RWPE1 (cell line): Measurements from ENCODE around the gene DNAJC12.
"Not testable (repeated sequence)": the region's sequence is repeated elsewhere in the genome, so short reads cannot be mapped to it uniquely, and the experiment has no call there.

Experiments
- CTCF ChIA-PET: fragments of 350-600 bp; sonication (Branson Sonifier 250); formaldehyde crosslinking; extraction: SDS; loops from one replicate; lab custom pipeline; 2021; lab: Yijun Ruan, JAX
- POLR2A ChIA-PET: fragments of 400-600 bp; formaldehyde crosslinking; extraction: SDS; loops from one replicate; lab custom pipeline; 2020; ENCODE audit warnings: antibody characterized with exemption; ENCODE audit not compliant: low non-redundant PET; lab: Yijun Ruan, JAX
- DNase-seq: peaks from one replicate; pipeline ENCODE4 v3.0.0; 2012; ENCODE audit warnings: low spot score
- H3K27ac ChIP-seq: fragments of 450-650 bp; 2 replicates; pipeline ENCODE4 v1.5.1; 2017
- TF ChIP-seq, protein P1 (sequence below): fragments of 450-650 bp; conservative IDR thresholded peaks from 2 replicates; pipeline ENCODE4 v1.5.1; 2017; ENCODE audit warnings: low read depth, mild to moderate bottlenecking

The DNAJC12 gene

DNA sequence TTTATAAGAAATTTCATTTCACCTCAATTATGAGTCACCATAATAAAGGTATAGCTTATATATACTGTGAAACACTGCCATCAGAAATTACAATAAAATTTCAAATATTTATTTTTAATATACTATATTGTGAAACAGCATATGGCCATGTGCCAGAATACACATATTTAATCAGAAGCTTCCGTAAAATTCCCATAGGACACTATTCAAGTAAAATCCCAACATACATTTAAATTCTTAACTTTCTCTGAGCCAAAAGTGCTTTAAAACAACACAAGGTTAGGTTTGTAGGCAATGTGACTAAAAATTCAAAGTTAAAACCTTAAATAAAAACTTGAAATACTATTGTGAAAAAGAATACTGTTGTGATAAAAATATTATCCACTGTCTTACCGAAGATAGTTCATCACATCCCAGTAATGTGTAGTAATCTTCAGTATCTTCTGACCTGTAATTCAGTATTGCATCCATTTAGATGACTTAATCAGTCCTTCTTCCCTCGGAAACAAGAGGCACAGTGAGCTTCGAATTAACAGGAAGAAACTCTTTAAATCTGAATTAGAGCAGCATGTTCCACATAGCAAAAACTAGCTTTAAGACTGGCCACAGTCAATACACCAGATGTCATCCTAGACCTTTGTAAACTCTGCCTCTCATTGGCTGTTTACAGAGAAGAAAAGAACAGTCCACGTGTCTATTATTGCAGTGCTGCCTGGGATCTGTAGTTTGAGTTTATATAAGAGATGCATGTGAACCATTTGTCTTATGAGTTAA, at the start of gene DNAJC12:
TSS of gene DNAJC12 (minus strand) at position 648 of the 774 bp plus-strand sequence. CDS start at position 471, 177 bp downstream.
- H3K27ac ChIP-seq: no peak within 1 kb of the TSS
- TF ChIP-seq, protein P1, sequence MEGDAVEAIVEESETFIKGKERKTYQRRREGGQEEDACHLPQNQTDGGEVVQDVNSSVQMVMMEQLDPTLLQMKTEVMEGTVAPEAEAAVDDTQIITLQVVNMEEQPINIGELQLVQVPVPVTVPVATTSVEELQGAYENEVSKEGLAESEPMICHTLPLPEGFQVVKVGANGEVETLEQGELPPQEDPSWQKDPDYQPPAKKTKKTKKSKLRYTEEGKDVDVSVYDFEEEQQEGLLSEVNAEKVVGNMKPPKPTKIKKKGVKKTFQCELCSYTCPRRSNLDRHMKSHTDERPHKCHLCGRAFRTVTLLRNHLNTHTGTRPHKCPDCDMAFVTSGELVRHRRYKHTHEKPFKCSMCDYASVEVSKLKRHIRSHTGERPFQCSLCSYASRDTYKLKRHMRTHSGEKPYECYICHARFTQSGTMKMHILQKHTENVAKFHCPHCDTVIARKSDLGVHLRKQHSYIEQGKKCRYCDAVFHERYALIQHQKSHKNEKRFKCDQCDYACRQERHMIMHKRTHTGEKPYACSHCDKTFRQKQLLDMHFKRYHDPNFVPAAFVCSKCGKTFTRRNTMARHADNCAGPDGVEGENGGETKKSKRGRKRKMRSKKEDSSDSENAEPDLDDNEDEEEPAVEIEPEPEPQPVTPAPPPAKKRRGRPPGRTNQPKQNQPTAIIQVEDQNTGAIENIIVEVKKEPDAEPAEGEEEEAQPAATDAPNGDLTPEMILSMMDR: no peak
- peak; percentile 73 for DNase-seq
- ChIA-PET POLR2A (interaction anchor here (0.7 kb wide), 1 partner anchor 9 kb away, joined by 3 read pairs; no protein-coding TSS in a partner anchor), CTCF (interaction anchor here (1.0 kb wide), 1 partner anchor 17 kb away, joined by 4 read pairs; no protein-coding TSS in a partner anchor)

DNA sequence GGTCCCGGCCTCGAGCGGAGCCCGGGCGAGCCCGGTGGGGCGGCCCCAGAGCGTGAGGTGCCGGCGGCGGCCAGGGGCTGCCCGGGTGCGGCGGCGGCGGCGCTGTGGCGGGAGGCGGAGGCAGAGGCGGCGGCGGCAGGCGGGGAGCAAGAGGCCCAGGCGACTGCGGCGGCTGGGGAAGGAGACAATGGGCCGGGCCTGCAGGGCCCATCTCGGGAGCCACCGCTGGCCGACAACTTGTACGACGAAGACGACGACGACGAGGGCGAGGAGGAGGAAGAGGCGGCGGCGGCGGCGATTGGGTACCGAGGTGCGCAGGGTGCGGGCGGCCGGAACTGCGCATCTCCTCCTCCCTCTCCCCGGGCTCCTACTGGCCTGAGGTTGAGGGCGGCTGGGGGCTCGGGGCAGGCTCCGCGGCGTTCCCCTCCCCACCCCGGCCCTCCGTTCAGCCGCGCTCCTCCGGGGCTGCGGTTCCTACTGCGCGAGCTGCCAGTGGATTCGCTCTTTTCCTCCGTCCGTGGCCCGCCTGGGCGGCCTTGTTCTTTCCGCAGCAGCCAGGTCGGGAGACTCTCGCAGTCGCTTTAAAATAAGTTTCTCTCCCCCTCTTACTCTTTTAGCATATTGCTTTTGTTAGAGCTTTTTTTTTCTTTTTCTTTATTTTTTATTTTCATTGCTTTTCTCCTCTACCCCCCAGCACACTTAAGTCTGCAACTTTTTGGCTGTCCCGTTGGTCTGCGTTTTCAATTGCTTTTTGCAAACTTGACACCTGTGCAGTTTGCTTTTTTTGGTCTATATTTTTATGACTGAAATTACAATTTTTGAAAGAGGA, 47.1 kb upstream of the DNAJC12 start:
- peak; percentile 70 for DNase-seq
- ChIA-PET CTCF (interaction anchor here (0.6 kb wide), 2 partner anchors 18 to 1010 kb away, joined by 3 read pairs; no protein-coding TSS in a partner anchor), POLR2A (interaction anchor here (0.6 kb wide), 1 partner anchor 67 kb away, joined by 4 read pairs; no protein-coding TSS in a partner anchor)
- peak overlapping the region; percentile 97 for H3K27ac ChIP-seq
- TF ChIP-seq, protein P1: 0 out of 2 replicates have a peak, but pooled peaks have one; percentile 9

DNA sequence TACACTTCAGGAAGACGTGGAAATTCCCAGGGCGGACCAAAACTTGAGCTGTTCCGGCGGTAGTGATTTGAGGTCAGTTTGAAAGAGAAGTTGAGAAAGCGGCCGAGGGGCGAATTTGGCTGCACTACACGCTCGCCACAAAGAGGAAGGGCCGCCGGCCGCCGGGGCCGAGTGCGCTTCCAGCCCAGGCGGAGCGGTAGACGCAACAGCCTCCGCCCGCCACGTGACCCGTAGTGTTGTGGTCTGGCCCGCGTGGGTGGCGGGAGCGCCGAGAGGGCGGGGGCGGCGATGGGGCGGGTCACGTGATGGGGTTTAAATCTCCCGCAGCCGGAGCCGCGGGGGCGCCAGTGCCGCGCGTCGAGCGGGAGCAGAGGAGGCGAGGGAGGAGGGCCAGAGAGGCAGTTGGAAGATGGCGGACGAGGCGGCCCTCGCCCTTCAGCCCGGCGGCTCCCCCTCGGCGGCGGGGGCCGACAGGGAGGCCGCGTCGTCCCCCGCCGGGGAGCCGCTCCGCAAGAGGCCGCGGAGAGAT, 46.4 kb upstream of the DNAJC12 start, which contains the start of gene SIRT1:
TSS of gene SIRT1 (plus strand) at position 344 of the 529 bp plus-strand sequence. CDS start at position 410, 66 bp downstream.
- peak within 1 kb of the TSS; percentile 97 for H3K27ac ChIP-seq
- CTCF ChIA-PET: no interaction called here
- POLR2A ChIA-PET: interaction anchor here (0.6 kb wide), 1 partner anchor 19 kb away, joined by 3 read pairs; no protein-coding TSS in a partner anchor
- TF ChIP-seq, protein P1: no peak
- DNase-seq: peak; percentile 96

DNA sequence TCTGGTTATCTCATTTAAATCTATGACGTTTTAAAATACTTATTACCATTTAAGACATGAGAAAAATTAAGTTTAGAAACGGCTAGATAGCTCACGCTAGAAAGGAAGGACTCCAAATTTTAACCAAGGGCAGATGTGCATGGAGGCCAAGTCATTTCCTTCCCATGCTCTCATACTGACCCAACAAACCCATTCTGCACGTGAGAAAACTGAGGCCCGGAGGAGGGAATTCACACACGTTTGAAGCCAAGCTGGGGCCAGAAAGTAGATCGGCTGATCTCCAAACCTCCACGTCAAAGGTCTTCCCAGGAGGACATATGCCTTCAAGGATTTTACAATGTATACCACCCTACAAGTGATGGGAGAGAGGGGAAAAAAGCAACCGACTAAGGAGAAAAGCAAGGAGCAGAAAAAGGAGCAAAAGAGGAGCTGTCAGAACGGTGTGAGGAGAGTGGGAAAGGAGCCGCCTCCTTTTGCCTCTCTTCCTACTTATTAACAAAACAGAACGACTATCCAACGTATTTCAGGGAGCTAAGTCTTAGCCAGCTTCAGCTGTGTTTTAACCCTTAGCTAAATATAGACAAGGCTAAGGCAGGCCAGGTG, 45.8 kb upstream of the DNAJC12 start:
- no peak for DNase-seq
- POLR2A ChIA-PET: interaction anchor here (0.6 kb wide), 1 partner anchor 20 kb away, joined by 3 read pairs; no protein-coding TSS in a partner anchor
- TF ChIP-seq, protein P1: no peak
- peak overlapping the region; percentile 97 for H3K27ac ChIP-seq
- CTCF ChIA-PET: no interaction called here

DNA sequence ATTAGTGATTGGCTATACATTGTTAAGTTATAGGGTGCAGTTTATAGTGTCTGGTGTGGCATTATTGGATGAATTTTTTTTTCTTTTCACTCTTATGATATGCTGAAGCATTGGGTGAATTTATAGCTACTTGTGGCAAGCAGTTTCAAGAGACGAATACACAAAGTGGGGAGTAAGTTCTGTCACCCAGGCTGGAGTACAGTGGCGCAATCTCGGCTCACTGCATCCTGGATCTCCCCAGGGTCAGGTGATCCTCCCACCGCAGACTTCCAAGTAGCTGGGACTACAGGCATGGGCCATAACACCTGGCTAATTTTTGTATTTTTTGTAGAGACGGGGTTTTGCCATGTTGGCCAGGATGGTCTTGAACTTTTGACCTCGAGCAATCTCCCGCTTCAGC, 40.1 kb upstream of the DNAJC12 start:
- TF ChIP-seq, protein P1: no peak
- H3K27ac ChIP-seq: no peak overlapping the region
- POLR2A ChIA-PET: interaction anchor here (0.6 kb wide), 1 partner anchor 146 kb away, joined by 5 read pairs; no protein-coding TSS in a partner anchor
- no peak for DNase-seq
- CTCF ChIA-PET: interaction anchor here (0.6 kb wide), 2 partner anchors 305 to 332 kb away, joined by 3 to 4 read pairs; no protein-coding TSS in a partner anchor

DNA sequence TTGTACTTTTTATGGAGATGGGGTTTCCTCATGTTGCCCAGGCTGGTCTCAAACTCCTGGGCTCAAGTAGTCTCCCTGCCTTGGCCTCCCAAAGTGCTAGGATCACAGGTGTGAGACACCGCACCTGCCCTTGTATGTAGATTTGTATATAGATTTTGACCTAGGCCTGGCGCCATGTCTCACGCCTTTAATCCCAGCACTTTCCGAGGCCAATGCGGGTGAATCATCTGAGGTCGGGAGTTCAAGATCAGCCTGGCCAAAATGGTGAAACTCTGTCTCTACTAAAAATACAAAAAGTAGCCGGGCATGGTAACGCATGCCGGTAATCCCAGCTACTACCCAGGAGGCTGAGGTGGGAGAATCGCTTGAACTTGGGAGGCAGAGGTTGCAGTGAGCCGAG, 39.4 kb upstream of the DNAJC12 start:
- POLR2A ChIA-PET: interaction anchor here (0.6 kb wide), 1 partner anchor 147 kb away, joined by 5 read pairs; no protein-coding TSS in a partner anchor
- H3K27ac ChIP-seq, DNase-seq, CTCF ChIA-PET: not testable (repeated sequence)
